ENCODE data around the gene MRPS22.
"Not testable (repeated sequence)": the region's sequence is repeated elsewhere in the genome, so short reads cannot be mapped to it uniquely, and the experiment has no call there.

Gene MRPS22

GRCh38 chr3:139312959-139313358 lies 30.9 kb upstream of the MRPS22 start:
- DNase-seq: no peak

- DNase-seq: no peak
These were observed 29.9 kb upstream of the MRPS22 start for GRCh38 chr3:139313921-139314320.

- DNase-seq: no peak
These were observed 26.6 kb upstream of the MRPS22 start for GRCh38 chr3:139317215-139317614.

GRCh38 chr3:139317660-139318430 lies 26.0 kb upstream of the MRPS22 start:
- DNase-seq: no peak

GRCh38 chr3:139318431-139318816 lies 25.4 kb upstream of the MRPS22 start:
- peak; percentile 43 for DNase-seq

GRCh38 chr3:139318826-139319225 lies 25.0 kb upstream of the MRPS22 start:
- DNase-seq: no peak

GRCh38 chr3:139319428-139320402 lies 24.1 kb upstream of the MRPS22 start:
- peak; percentile 69 for DNase-seq

- no peak for DNase-seq
These were observed 23.1 kb upstream of the MRPS22 start for GRCh38 chr3:139320551-139321309.

GRCh38 chr3:139322346-139322745 lies 21.5 kb upstream of the MRPS22 start:
- no peak for DNase-seq

- no peak for DNase-seq
These were observed 20.7 kb upstream of the MRPS22 start for GRCh38 chr3:139323146-139323545.

GRCh38 chr3:139324456-139324855 lies 19.4 kb upstream of the MRPS22 start:
- DNase-seq: no peak

- DNase-seq: no peak
These were observed 18.3 kb upstream of the MRPS22 start for GRCh38 chr3:139325551-139325950.

- no peak for DNase-seq
These were observed 17.7 kb upstream of the MRPS22 start for GRCh38 chr3:139326131-139326530.

GRCh38 chr3:139326707-139327106 lies 17.1 kb upstream of the MRPS22 start:
- peak; percentile 18 for DNase-seq

GRCh38 chr3:139327231-139327630 lies 16.6 kb upstream of the MRPS22 start:
- no peak for DNase-seq

- no peak for DNase-seq
These were observed 16.0 kb upstream of the MRPS22 start for GRCh38 chr3:139327861-139328260.

GRCh38 chr3:139328356-139328755 lies 15.5 kb upstream of the MRPS22 start:
- DNase-seq: no peak

- peak; percentile 94 for DNase-seq
These were observed 14.4 kb upstream of the MRPS22 start for GRCh38 chr3:139329364-139329850.

- no peak for DNase-seq
These were observed 11.7 kb upstream of the MRPS22 start for GRCh38 chr3:139332092-139332491.

- not testable (repeated sequence) for DNase-seq
These were observed 9.1 kb upstream of the MRPS22 start for GRCh38 chr3:139334675-139335074.

- no peak for DNase-seq
These were observed 5.4 kb upstream of the MRPS22 start for GRCh38 chr3:139338405-139338804.

GRCh38 chr3:139339219-139339906 lies 4.5 kb upstream of the MRPS22 start:
- no peak for DNase-seq
